ENCODE measurements around the gene PEX11A.
"Not testable (repeated sequence)": the region's sequence is repeated elsewhere in the genome, so short reads cannot be mapped to it uniquely, and the experiment has no call there.

PEX11A gene, protein sequence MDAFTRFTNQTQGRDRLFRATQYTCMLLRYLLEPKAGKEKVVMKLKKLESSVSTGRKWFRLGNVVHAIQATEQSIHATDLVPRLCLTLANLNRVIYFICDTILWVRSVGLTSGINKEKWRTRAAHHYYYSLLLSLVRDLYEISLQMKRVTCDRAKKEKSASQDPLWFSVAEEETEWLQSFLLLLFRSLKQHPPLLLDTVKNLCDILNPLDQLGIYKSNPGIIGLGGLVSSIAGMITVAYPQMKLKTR

DNA sequence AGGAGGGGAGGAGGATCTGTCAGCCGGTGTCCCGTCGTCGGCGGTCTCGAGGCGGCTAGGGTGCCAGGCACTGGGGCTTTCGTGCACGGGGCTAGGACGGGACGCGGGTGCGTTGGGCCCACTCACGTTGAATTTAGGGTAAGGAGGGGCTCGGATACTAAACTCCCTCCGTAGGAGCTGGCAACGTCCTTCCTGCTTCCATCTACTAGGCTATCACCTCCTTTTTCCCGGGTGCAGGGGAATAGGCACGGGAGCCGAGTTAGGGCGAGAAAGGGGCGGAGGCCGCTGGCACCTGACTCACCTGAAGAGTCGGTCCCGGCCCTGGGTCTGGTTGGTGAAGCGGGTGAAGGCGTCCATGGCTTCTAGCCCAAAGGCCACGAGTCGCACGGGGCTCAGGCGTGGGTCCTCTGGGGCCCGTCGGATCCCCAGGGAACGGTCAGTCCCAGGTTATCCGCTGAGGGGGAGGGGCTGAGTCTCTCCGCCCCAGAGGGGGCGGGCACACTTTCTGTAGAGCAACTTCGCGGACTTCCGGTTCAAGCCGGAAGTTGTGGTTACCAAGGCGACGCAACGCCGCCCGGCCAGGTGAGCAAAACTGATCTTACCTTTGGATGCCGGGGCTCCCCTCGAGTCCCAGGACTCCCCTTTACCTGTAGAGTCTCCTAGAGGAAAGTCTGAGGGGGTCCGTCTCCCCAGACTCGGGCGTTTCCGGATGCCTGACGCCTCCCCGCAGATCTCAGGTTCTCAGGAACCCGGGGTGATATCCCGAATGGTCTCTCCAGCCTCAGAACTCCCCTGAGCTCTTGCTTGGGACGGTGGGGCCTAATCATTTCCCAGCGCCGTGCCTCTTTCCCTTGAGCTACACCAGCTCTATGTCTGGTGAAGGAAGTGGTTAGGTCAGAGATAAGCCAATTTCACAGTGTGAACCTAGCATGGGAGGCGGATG, at the start of gene PEX11A, which contains the start of gene WDR93:
Gene PEX11A, minus strand, starts transcription at position 479 of the 943 bp plus-strand sequence. Its CDS starts 122 bp downstream, at position 357.
Gene WDR93, plus strand, starts transcription at position 536 of the 943 bp plus-strand sequence. CDS start 10,936 bp downstream, outside the sequence.
- no peak for DNase-seq (ENCODE audit: low read depth, low spot score)

DNA sequence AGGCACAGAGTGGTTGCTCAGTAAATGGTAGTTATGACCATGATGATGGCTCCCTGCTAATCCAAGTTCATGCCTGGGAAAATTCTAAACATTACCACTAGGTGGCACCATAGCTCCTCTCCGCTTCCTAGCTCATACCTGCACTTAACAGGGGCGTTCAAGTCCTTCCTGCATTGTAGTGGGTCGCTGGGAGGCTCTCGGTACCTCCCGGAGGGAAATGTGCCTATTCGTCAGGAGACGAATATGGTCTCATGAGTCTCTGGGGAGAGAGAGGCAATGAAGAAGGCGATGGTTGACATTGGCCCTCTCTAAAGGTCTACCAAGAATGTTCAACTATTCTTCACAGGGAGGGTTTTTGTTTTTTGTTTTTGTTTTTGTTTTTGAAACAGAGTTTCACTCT, 49.6 kb upstream of the PEX11A start:
- DNase-seq (ENCODE audit: low read depth, low spot score): peak; percentile 56

DNA sequence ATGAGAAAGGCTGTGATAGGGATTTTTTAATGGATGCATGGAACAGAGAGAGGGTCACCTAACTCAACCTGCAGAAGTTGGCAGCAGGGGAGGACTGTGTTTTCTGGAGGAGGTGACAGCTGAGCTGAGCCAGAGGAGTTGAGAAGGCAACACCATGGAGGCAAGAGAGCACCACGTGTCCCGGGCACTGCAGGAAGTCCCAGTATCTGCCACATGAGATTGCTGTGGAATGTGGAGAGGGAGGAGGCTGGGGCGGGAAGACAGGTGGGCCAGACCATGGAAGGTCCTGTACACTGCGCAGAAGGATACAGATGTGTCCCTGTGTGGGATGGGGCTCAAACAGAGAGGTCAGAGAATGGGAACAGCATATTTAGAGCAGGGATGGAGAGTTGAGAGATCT, 45.2 kb upstream of the PEX11A start:
- DNase-seq (ENCODE audit: low read depth, low spot score): no peak

DNA sequence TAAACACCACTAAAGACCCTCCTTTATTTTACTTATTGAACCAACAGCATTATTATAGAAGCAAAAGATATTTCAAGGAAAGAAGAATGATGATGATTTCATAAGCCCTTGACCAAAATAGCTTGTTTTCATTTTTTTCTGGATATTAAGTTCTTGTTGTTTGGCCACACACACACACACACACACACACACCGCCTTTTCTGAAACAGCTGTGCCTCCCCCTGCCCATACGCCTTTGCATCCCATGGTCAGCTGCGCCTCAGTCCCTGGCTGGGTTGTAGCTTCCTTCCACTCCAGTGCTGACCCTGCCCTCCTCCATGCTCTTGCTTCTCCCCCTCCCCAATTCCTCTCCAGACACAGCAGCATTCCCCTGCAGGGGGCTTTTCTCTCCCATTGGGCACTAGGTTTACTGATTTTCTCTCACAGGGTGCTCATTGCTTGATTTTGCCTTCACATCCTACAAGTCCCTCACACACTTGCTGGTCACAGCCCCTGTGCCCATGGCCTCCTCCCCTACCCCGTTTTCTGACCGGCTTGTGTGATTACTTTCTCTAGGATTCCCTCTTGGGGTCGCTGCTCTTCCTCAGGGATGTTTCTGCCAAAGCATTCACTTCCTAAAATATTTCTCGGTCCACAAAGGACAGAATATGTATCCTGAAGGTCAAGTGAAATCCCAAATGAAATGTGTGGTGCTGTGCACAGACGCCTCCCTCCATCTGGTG, 42.1 kb upstream of the PEX11A start:
- no peak for DNase-seq (ENCODE audit: low read depth, low spot score)

DNA sequence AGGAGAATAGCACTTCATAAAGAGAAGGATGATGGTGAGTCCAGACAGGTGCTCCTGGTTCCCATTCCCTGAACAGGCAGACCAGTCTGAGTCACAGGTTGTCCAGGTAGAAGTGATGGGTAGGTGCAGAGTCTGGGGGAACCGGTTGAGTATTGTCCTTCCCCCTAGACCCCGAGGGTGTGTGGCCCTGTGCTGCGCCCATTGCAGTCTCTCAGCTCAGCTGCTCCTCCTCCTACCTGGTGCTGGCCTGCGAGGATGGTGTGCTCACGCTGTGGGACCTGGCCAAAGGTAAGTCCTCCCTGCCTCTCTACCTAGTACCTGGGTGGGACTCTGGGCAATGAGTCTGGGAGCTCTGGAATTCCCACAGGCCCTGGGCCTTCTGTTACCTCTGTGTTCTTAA, 40.7 kb upstream of the PEX11A start:
- DNase-seq (ENCODE audit: low read depth, low spot score): no peak

DNA sequence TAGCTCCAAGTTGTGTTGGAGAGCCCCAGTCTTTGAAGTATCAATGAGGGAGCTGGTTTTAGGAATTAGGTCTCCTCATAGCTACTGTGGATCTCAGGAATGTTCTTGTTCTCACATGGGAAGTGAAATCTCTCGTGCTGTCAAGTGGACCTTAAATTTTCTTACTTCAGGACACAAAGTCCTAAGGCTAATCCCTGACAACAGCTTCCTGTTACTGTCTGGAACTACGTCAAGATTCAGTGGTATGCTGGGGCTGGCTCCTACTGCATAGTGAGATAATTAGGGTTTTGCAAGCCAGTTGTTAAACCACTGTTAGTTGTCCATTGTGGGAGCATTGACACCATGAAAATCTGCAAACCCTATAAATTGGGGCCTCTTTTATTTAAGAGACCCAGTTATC, 37.7 kb upstream of the PEX11A start:
- no peak for DNase-seq (ENCODE audit: low read depth, low spot score)

DNA sequence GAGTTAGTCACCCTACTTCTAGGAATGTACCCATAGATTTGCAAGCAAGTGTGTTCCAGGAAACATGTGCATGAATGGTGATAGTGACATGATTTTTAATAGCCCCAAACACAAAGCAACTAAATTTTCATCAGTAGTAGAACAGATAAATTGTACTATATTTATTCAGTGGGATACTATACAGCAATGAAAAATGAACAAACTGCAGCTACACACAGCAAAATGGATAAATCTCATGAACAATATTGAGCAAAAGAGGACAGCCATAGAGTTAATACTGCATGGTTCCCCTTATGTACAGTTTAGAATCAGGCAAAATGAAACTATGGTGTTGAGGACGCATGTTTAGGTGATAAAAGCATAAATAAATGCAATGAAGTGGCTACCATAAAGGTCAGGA, 34.5 kb upstream of the PEX11A start:
- no peak for DNase-seq (ENCODE audit: low read depth, low spot score)

DNA sequence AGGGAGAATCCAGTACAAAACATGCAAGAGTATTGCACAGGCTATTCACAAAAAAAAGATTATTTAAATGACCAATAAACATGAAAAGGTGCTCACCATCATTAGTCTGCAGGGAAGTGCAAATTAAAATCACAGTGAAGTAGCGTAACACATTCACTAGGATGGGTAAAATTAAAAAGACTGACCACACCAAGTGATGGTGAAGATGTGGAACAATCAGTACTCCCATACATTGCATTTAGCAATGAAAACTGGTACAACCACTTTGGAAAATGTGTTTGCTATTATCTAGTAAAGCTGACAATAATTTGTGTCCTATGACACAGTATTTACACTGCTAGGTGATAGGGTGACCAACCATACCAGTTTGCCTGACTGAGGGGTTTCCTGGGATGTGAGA, 34.1 kb upstream of the PEX11A start:
- DNase-seq (ENCODE audit: low read depth, low spot score): no peak

DNA sequence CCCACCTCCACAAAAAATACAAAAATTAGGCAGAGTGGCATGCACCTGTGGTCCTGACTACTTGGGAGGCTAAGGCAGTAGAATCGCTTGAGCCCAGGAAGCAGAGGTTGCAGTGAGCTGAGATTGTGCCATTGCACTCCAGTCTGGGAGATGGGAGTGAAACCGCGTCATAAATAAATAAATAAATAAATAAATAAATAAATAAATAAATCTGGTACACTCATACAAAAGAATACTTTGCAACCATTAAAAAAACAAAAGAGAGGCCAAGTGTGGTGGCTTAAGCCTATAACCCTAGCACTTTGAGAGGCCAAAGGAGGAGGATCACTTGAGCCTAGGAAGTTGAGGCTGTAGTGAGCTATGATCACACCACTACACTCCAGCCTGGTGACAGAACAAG, 32.5 kb upstream of the PEX11A start:
- no peak for DNase-seq (ENCODE audit: low read depth, low spot score)

DNA sequence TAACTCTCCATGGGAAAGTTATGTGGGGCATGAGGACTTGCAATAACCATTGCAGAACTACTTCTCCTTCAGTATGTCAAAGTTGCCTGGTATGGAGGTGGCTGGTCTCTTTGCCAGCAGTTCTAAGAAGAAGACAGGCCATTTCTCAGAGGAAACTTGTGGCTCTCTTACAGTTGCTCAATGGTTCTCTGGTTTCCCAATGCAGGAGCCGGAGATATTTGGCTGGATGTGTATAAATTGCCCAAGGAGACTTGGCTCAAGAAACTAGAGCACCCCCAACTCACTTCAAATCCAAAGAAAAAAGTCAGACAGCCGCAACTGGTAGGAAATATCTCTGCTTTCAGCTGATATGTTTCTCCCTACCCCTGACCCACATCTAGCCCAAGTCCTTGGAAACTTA, 24.2 kb upstream of the PEX11A start:
- DNase-seq (ENCODE audit: low read depth, low spot score): no peak

DNA sequence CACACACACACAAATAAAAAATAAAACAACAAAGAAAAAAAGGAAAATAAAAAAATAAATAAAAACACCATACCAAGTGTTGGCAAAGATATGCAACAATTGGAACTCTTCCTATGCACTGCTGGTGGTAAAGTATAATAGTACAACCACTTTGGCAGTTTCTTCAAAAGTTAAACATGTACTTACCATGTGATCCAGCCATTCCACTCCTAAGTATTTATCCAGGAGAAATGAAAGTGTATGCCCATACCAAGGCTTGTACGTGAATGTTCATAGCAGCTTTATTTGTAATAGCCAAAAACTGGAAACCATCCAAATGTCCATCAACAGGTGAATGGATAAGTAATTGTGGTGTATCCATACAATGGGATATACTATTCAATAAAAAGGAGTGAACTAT, 17.0 kb upstream of the PEX11A start:
- no peak for DNase-seq (ENCODE audit: low read depth, low spot score)

DNA sequence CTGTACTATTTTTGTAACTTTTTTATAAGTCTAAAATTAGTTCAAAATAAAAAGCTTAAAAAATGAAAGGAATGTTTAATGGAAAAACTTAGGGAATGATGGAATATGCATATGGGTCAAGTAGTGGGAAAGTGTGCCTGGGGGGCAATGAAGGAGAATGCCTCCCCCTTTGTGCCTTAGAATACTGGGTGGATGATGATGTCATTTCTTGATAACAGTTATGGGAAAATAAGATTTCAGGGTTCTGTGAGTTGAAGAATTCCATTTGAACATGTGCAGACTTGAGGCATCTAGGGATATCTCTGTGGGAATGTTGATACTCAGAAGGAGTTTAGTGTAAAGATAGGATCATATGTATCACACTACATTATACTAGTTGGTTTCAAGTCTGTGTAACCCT, 13.9 kb upstream of the PEX11A start:
- DNase-seq (ENCODE audit: low read depth, low spot score): no peak

DNA sequence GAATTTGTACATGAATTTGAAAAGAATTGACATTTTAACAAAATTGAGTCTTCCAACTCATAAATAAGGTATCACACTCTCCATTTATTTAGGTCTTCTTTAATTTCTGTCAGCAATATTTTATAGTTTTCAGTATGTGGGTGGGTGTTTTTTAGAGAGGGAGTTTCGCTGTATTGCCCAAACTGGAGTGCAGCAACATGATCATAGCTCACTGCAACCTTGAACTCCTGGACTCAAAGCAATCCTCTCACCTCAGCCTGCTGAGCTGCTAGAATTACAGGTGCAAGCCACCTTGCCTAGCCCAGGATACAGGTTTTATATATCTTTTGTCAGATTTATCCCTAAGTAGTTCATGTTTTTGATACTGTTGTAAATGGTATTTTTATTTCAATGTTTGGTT, 4.6 kb upstream of the PEX11A start:
- no peak for DNase-seq (ENCODE audit: low read depth, low spot score)

DNA sequence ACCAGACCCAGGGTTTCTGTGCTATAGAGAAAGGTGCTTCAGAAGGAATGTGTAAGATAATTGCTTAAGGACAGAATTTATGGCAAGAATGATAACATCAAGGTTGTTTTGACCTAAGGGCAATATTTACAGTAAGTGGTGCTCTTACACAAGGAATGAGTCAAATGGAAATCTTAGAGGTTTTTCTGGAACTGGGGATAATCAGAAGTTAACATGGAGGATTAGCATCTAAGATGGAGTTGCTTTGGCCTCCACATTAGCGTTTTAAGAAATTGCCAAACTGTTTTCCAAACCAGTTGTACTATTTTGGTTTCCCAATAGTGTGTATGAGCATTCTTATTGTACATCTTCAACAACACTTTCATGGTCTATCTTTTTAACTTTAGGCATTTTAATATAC, 3.1 kb upstream of the PEX11A start:
- no peak for DNase-seq (ENCODE audit: low read depth, low spot score)

DNA sequence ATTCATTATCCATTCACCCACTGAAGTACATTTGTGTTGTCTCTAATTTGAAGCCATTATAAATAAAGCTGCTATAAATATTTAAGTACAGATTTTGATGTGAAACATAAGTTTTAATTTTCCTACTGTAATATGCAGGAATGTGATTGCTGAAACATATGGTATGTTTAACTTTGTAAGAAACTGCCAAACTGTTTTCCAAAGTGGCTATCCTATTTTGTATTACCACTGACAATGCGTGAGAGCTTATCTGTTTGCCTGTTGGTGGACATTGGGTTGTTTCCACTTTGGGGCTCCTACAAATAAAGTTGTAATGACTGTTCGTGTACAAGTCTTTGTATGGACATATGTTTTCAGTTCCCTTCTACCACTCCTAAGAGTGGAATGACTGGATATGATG, 2.5 kb upstream of the PEX11A start:
- no peak for DNase-seq (ENCODE audit: low read depth, low spot score)

DNA sequence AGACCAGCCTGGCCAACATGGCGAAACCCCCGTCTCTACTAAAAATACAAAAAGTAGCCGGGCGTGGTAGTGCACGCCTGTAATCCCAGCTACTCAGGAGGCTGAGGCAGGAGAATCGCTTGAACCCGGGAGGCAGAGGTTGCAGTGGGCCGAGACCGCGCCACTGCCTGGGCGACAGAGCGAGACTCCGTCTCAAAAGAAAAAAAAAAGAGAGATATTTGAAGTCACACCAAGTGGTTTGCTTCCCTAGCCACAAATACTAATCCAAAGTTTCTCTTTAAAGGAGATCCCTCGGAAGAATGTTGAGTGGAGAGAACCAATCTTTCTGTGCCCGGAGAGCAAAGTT, 651 bp downstream of the PEX11A start:
- DNase-seq (ENCODE audit: low read depth, low spot score): not testable (repeated sequence)

DNA sequence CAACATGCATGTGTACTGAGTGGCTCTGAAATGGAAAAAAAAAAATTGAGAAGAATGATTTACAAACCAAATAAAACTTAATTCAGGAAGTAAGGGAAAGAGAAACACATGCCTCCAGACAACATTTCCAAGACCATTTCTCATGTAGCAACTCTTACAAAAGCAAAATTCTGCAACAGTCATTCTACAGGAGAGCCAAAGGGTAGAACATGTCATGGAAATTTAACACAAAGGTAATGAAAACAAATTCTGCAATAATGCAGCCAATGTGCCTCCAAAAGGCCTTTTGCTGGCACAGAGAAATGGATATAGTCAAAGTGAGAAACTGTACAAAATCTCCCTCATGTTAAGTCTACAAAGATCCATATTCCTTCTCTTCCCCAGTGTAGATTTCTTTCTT, 4.0 kb downstream of the PEX11A start:
- no peak for DNase-seq (ENCODE audit: low read depth, low spot score)

DNA sequence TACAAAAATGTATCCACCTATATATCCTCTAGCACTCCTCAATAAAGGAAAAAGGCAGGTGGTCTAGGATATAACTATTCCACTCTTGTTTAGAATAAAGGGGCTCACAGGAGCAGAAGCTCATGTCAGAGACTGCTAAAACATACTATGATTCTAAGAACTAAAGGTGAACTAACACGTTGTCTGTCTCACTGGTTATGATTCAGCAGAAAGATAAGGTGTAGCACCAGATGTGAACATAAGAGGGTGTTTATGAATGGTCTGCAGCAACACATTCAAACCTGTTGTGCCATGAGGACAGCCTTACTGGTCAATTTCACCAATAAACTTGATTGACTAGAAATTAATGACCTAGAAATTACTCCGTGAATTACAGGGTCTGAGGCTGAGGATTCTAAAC, 4.6 kb downstream of the PEX11A start:
- DNase-seq (ENCODE audit: low read depth, low spot score): no peak

DNA sequence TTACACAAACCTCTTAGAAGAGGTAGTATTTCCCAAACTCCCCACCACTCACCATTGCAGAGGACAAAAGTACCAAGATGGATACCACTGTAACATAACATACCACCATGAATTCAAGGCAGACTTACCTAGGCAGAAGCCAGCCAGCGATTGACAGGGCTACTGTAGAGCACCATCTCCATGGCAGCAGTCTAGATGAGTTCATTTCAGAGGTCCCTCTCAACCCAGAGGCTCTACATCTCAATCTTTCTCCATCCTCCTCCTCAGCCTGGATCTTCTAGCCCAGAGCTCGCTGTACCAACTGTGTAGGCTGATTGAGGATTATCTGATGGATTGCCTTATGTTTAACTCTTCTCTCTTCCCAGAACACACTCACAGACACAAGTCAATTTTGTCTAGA, 9.4 kb downstream of the PEX11A start:
- no peak for DNase-seq (ENCODE audit: low read depth, low spot score)

DNA sequence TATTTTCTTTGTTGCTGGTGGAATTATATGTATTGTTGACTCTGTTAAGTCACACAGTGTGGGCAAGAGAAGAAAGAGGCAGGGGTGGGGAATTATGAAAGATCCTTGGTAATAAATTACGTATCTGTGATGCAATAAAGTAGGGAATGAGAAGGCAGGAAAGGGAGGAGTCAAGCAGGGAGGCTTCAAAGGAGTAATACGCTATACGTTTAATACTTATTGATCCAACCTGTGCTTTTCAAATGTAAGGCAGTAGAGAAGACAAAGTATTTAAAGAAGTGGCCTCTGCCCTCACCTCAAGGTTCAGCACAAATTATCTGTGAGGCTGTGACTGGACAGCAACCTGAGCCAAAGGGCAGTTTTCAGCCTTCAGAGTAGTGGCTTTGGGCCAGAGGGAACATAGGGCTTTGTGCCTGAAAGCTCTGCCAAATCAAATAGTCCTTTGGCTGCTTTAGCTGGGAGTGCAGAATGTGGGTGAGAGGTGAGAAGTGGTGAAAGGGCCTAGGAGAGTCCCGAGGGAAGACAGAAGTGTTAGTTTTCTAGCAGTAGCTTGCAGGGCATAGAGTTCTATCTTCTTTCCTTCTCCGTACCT, 10.2 kb downstream of the PEX11A start:
- DNase-seq (ENCODE audit: low read depth, low spot score): no peak

DNA sequence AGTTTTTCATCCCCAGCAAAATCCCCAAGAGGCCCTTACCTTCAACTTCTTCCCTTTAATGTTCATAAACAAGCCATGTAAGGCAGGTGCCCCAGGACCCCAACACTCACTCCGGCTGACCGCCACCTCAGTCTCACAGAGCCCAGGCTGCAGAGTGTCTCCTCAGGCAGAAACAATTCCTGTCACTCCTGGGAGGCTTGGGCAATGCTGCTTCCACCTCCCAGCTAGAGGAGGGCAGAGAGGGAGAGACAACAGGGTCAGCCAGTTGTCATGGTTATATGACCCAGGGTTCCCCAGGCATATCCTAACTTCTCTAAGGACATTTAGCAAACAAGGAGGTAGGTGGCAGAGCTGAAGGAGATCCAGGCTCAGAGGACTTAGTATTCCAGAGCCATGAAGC, 11.3 kb downstream of the PEX11A start, which contains the start of gene PLIN1:
Gene PLIN1, minus strand, starts transcription at position 156 of the 400 bp plus-strand sequence. CDS start 1,878 bp downstream, outside the sequence.
- no peak for DNase-seq (ENCODE audit: low read depth, low spot score)

DNA sequence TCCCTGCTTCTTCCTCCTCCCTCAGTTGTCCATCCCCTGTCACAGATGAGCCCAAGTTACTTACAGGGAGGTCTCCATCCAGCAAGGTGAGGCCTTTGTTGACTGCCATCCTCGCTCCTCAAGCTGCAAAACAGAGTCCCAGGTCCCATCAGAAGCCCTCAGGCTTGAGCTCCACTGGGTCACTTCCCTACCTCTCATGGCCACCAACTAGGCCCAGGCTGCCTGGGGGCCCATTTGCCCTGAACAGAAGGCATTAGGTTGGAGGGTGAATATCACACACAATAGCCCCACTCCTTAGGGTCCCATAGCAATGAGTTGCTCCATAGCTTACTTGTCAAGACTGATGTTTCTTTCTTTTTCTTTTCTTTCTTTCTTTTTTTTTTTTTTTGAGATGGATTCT, 13.2 kb downstream of the PEX11A start:
- no peak for DNase-seq (ENCODE audit: low read depth, low spot score)

Measured in smooth muscle cell of the brain vasculature (primary cell).